Endometrium (tissue), 2 donors: ENCODE measurements around the gene CHD3.
A peak's percentile ranks its signal among the peaks of the same experiment; 100 is the strongest.

Experiments
- FAIRE-seq: peaks from 2 replicates; lab custom pipeline; 2012; peaks lifted over from hg19 to GRCh38; lab: Jason Lieb, UNC
- donor health status: control.
- donor health status: control.

CHD3 gene

DNA sequence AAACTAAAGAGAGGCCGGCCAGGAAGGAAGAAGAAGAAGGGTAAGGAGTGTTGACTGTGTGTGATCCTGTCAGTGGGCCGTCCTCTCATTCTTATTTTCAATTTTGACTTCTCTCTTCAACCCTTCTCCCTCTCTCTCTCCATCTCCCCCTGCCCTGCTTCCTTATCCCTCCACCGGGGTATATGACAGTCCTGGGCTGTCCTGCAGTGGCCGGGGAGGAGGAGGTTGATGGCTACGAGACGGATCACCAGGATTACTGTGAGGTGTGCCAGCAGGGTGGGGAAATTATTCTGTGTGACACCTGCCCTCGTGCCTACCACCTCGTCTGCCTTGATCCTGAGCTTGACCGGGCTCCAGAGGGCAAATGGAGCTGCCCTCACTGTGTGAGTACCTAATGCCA, 5.6 kb downstream of the CHD3 start:
- FAIRE-seq: no peak

GRCh38 chr17:7894866-7895265, 6.3 kb downstream of the CHD3 start:
- FAIRE-seq: no peak

GRCh38 chr17:7897090-7897489, 8.5 kb downstream of the CHD3 start:
- no peak for FAIRE-seq

DNA sequence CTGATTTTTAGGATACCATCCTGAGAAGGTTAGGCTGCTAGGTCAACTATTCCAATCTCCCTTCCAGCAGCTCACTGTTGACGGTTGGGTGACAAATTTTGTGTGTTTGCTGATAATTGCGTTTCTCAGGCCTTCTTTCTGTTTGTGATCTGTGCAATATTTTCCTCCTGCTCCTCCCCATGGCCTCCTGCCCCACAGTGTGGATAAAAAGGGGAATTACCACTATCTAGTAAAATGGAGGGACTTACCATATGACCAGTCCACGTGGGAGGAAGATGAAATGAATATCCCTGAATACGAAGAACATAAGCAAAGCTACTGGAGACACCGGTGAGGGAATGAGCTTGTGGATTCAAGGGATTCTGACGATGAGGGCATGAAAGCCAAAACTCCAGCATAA, 9.2 kb downstream of the CHD3 start:
- no peak for FAIRE-seq

GRCh38 chr17:7903154-7904103, 14.8 kb downstream of the CHD3 start:
- no peak for FAIRE-seq

DNA sequence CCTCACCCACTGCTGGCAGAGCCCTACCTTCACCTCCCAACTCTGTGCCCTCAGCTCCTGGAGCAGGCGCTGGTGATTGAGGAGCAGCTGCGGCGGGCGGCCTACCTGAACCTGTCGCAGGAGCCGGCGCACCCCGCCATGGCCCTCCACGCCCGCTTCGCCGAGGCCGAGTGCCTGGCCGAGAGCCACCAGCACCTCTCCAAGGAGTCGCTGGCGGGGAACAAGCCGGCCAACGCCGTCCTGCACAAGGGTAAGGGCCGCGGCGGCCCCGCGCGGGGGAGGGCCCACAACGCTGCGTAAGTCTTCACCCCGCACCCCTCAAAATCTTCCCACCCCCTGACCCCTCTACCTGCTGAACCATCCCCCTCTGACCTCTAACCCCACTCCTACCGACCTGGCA, 20.5 kb downstream of the CHD3 start:
- FAIRE-seq: no peak

GRCh38 chr17:7910281-7910680, 21.7 kb downstream of the CHD3 start:
- no peak for FAIRE-seq

DNA sequence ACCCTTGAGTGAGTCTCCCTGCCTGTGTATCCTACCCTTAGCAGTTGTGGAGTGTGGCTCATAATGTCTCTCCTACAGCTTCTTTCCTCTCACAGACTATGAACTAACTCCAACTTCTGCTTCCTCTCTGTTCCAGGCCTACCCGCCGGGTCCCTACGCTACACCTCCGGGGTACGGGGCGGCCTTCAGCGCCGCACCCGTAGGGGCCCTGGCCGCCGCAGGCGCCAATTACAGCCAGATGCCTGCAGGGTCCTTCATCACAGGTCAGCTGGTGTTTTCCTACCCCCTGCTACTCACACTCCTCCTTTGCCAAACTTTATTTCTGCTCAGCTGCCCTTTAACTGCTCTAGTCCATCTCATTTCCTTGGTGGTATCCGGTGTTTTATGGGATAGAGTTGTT, 22.1 kb downstream of the CHD3 start:
- no peak for FAIRE-seq

- FAIRE-seq: no peak
Observed at GRCh38 chr17:7911116-7911515, 22.5 kb downstream of the CHD3 start.

GRCh38 chr17:7912927-7913524, 24.4 kb downstream of the CHD3 start:
- FAIRE-seq: peak; percentile 65

- no peak for FAIRE-seq
Observed at GRCh38 chr17:7915179-7915610, 26.6 kb downstream of the CHD3 start.

DNA sequence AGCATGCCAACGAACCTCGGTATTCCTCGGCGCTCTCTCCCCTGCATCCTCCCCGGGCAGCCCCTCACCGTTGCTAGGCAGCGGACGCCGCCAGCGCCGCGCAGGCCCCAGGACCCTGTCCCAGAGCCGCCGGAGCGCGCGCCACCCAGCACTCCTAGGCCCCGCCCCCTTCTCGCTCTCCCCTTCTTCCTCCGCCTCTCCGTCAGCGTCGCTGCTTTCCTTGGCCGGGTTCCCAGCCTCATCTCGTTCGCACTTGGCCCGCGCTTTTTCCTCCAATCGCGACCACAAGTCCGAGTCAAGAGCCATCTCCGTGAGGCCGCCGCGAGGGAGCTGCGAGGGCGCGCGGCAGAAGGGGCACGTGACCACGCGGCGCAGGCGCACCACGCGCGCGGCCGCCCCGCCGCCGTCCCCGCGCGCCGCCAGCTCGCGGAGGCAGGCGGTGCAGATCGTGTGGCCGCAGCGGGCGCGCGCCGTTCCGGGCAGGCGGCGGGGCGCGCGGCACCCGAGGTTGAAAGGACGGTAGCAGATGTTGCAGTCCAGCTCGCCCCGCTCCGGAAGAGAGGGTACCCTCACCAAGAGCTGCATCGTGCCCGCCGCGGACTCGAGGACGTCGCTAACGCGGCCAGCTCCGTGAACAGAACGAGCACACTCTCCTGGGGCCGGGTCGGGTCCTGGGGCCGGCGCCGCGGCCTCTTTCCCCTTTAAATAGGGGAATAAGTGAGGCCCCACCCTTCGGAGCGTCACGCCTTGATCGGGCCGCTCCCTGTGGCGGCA, 27.2 kb downstream of the CHD3 start, which contains the start of gene RNF227:
TSS of gene RNF227 (minus strand) at position 679 of the 774 bp plus-strand sequence. CDS start at position 585, 94 bp downstream.
- no peak for FAIRE-seq

DNA sequence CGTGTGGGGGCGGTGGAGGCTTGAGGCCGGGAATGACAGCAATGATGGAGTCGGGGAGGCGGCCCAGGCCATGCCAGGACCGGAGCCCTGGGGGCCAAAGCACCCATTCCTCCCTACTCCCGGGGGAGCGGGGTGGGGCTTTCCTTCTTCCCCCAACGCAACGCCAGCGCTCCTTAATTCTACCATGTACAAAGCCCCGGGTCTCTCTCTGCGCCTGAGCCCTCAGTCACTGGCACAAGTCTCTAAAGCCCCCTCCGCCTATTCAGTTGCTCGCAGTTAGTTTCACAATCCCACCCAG, 27.7 kb downstream of the CHD3 start:
- no peak for FAIRE-seq

DNA sequence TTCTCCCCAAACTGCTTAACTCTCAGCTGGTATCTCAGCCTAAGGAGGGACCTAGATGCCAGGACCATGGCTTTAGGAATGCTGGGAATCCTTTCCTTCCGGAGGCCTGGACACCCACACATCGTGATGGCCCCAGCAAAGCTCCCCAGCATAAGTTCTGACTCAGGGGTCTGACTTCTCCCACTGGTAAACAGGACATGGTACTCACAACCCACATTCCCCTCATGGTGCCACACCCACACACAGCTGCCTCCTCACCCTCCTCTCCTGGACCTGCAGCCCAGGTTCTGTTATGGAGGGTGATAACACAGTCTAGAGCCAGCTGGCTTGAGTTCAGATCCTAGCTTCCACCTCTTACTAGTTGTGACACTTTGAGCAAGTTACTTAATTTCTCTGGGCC, 28.2 kb downstream of the CHD3 start:
- no peak for FAIRE-seq

- FAIRE-seq: no peak
Observed at GRCh38 chr17:7922269-7922844, 33.8 kb downstream of the CHD3 start.

GRCh38 chr17:7922845-7923628, 34.4 kb downstream of the CHD3 start:
- no peak for FAIRE-seq

DNA sequence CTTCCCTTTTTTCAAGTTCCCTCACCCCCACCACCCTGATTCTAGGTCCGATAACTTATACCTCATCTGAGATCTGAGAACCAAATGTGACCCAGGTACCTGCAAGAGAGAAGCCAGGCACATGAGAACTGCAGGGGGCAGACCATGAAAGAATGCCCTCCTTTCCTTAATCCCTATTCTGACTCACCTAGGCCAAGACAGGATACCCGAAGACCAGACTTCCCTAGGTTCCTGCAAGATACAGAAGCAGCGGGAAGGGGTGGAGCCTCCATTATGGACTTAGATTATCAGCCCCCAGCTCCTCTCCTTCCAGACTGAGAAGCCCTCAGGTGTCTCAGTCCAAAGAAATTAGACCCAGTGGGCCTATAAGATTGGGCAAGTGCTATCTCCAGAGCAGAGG, 39.0 kb downstream of the CHD3 start:
- no peak for FAIRE-seq

- FAIRE-seq: no peak
Observed at GRCh38 chr17:7929158-7930023, 40.8 kb downstream of the CHD3 start, which contains the start of gene KCNAB3. TSS of gene KCNAB3 (minus strand) at chr17:7929856. CDS start at chr17:7929435, 421 bp downstream.

DNA sequence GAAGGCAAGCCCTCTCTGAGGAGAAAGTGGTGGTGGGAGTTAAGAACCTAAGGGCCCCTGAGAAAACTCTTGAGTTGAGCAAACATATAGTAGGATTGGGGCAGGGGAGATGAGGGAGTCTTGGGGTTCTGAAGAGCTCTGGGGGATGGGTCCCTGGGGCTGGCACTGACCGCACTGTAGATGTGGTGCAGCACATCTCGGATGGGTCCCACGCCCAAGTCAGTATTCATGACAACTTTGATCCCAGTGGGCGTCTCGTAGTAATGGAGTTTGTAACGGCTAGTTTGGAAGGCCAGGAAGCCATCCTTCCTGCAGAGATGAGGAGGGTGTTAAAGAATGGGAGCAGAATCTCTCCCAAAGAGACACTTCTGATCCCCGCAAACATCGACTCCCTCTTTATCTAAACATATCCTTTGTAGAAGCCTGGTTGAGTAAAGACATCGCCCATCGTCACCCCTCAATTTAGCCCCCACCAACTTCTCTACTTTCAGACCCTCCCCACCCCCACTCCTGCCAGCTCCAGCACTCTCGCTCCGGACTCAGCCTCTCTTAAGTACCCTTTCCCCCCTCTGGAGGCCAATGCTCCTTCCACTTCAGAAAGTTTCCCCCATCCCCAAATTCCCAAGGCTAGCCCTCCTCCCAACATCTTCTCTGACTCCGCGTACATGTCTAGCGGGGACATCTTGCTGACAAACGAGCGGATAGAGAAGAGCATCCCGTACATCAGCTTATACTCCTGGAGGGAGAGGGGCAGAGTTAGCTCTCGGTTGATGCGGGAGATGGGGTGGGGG, 42.4 kb downstream of the CHD3 start:
- no peak for FAIRE-seq
